Brain microvascular endothelial cell (primary cell): Measurements from ENCODE around the gene RHOF.

ENCODE experiments used
- DNase-seq: peaks from one replicate; pipeline ENCODE4 v3.0.0-alpha.2; 2020
- H3K27ac ChIP-seq: fragments of 250-450 bp; sonication (Bioruptor Pico); 2 replicates; pipeline ENCODE4 v1.5.1; 2020; ENCODE audit warnings: mild to moderate bottlenecking, moderate library complexity
- H3K27me3 ChIP-seq: fragments of 250-450 bp; sonication (Bioruptor Pico); replicated peaks from 2 replicates; pipeline ENCODE4 v1.5.1; 2020; ENCODE audit warnings: mild to moderate bottlenecking
- H3K36me3 ChIP-seq: fragments of 250-450 bp; sonication (Bioruptor Pico); replicated peaks from 2 replicates; pipeline ENCODE4 v1.5.1; 2020; ENCODE audit warnings: mild to moderate bottlenecking
- H3K4me3 ChIP-seq: 2 replicates; pipeline ENCODE4 v1.5.1; 2011; ENCODE audit warnings: low read depth, mild to moderate bottlenecking, control low read depth, low read length, moderate library complexity
- in situ Hi-C: cut with HindIII; loops from 2 replicates; pipeline ENCODE4 v1.10.0; 2017; ENCODE audit warnings: low sequenced_read_pairs, low pct_ligation_motif_present
- TF ChIP-seq, protein P1 (sequence below): IDR thresholded peaks from 2 replicates; pipeline ENCODE4 v1.5.1; 2011; ENCODE audit warnings: low read depth, mild to moderate bottlenecking, moderate library complexity, low read length, control low read depth, inconsistent platforms; ENCODE audit errors: missing control alignments

RHOF gene

DNA sequence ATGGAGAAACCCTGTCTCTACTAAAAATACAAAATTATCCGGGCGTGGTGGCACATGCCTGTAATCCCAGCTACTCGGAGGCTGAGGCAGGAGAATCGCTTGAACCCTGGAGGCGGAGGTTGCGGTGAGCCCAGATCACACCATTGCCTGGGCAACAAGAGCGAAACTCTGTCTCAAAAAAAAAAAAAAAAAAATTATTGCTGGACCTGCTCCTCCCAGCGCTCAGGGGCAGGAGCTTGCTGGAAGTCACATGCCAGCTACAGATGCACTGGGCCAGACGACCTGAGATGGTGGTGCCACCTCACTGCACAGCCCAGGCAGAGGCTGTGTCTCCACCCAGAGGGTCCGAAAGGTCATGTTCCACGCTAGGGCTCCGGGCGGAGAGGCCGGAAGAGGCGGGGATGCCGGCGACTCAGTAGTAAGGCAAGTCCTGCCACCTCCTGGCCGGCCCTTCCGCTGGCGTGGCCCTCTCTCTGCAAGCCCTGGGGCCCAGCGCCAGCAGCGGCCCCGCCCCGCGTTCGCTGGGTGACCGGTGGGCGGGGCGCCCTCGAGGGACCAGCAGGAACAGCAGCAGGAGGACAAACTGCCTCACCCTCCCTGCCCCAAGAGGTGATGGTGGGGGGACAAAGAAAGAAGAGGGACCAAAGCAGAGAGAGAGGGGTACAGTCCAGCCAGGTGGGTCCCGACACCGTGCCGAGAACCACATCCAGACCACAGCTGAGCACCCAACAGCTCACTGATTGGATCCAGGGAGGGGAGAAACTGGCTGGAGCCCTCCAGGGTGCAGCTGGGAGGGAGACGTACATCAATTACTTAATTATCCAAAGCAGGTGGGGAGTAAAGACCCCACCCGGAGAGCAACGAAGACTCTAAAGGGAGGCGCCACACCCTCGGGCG lies 3.6 kb upstream of the RHOF start:
- TF ChIP-seq, protein P1, sequence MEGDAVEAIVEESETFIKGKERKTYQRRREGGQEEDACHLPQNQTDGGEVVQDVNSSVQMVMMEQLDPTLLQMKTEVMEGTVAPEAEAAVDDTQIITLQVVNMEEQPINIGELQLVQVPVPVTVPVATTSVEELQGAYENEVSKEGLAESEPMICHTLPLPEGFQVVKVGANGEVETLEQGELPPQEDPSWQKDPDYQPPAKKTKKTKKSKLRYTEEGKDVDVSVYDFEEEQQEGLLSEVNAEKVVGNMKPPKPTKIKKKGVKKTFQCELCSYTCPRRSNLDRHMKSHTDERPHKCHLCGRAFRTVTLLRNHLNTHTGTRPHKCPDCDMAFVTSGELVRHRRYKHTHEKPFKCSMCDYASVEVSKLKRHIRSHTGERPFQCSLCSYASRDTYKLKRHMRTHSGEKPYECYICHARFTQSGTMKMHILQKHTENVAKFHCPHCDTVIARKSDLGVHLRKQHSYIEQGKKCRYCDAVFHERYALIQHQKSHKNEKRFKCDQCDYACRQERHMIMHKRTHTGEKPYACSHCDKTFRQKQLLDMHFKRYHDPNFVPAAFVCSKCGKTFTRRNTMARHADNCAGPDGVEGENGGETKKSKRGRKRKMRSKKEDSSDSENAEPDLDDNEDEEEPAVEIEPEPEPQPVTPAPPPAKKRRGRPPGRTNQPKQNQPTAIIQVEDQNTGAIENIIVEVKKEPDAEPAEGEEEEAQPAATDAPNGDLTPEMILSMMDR, result peak; percentile 40
- peak; percentile 68 for DNase-seq
- H3K36me3 ChIP-seq, result peaks cover 3% of the 10 kb centered on the region
- H3K27ac ChIP-seq, result peak overlapping the region; percentile 50
- H3K4me3 ChIP-seq, result peak overlapping the region; percentile 45
- in situ Hi-C loops, result no loop called here
- H3K27me3 ChIP-seq, result no peaks in the 10 kb centered on the region

DNA sequence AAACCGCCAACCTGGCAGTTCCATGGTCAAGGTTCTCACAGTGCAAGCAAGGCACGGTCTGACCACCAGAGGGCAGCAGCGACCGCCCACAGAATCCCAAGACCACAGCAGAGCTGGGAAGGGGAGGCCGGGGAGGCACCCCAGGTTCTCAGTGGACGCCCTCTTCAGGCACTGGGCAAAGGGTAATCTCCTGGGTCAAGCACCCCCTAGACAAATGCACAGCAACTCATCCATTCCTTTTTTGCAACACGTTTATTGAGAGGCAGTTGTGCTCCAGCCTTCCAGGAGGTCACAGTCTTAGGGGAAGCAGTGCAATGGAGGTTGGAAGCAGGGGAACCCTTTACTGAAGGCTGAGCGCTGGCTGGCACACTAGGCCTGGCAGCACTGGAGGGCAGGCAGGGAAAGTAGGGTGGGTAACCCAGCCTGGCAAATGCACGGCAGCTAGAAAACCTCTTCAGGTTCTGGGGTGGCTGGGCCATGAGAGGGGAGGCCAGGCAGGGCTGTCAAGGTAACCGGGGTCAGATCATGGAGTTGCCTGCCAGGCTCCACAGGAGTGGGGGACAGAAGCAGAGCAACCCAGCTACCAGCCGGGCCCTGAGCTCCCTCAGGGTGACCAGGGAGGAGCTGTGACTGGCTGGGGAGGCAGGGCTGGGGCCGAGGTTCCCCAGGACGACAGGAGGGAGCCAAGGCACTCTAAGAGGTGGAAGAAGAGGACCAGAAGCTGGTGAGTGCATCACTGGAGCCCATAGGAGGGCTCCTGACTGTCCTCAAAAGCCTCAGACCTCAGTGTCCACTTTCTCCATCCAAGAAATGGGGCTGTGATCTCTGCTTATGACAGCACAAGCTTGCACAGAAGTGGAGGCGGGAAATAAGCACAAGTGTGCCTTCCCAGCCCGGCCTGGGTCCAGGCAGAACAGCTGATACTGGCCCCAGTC lies 1.8 kb upstream of the RHOF start:
- TF ChIP-seq, protein P1, result peak; percentile 97
- peak overlapping the region; percentile 69 for H3K27ac ChIP-seq

GRCh38 chr12:121794534-121795033 lies 1.1 kb upstream of the RHOF start:
- DNase-seq, result no peak
- H3K4me3 ChIP-seq, result peak overlapping the region; percentile 33
- in situ Hi-C loops, result no loop called here
- no peaks in the 10 kb centered on the region for H3K27me3 ChIP-seq
- H3K27ac ChIP-seq, result peak overlapping the region; percentile 69
- peaks cover 3% of the 10 kb centered on the region for H3K36me3 ChIP-seq
- TF ChIP-seq, protein P1, result no peak

More for the DNA sequence above, 1.8 kb upstream of the RHOF start:
- in situ Hi-C loops, result no loop called here
- H3K4me3 ChIP-seq, result peak overlapping the region; percentile 33
- peak; percentile 73 for DNase-seq
- peaks cover 3% of the 10 kb centered on the region for H3K36me3 ChIP-seq
- no peaks in the 10 kb centered on the region for H3K27me3 ChIP-seq

GRCh38 chr12:121793838-121794533 lies 498 bp upstream of the RHOF start:
- H3K27me3 ChIP-seq, result no peaks in the 10 kb centered on the region
- H3K4me3 ChIP-seq, result peak overlapping the region; percentile 61
- TF ChIP-seq, protein P1, result peak; percentile 96
- DNase-seq, result peak; percentile 86
- peaks cover 3% of the 10 kb centered on the region for H3K36me3 ChIP-seq
- peak overlapping the region; percentile 69 for H3K27ac ChIP-seq
- in situ Hi-C loops, result no loop called here
